Thoracic aorta (tissue), 2 donors: ENCODE data around the gene ELOVL6. TPM values are rescaled to one million over a fixed set of nuclear protein-coding genes. Genes with fewer than 3 reads are reported as not detected.

Experiments
- ATAC-seq: fragments of 150-250 bp; one replicate; pipeline ENCODE4 v1.8.0; 2017; ENCODE audit warnings: low read depth; ENCODE audit not compliant: insufficient number of reproducible peaks, low FRiP score
- DNase-seq: peaks from one replicate; pipeline ENCODE4 v3.0.0-alpha.2; 2020; ENCODE audit warnings: low spot score
- H3K27ac ChIP-seq, 2 donors: fragments of 200-600 bp; sonication (generic); 1 replicate in 1 of 2; 2 replicates in 1 of 2; pipeline ENCODE4 v1.5.1; 2016; ENCODE audit warnings: mild to moderate bottlenecking in 2 of 2, moderate library complexity in 2 of 2
- H3K27me3 ChIP-seq: fragments of 200-600 bp; sonication (generic); replicated peaks from 2 replicates; pipeline ENCODE4 v1.6.0; 2016; ENCODE audit warnings: mild to moderate bottlenecking; ENCODE audit not compliant: insufficient read depth
- H3K36me3 ChIP-seq: fragments of 200-600 bp; sonication (generic); one replicate; pipeline ENCODE4 v1.5.1; 2016
- H3K4me1 ChIP-seq, 2 donors: fragments of 200-600 bp; sonication (generic); 1 replicate in 1 of 2; 2 replicates in 1 of 2; pipeline versions ENCODE4 v1.5.1 to v1.6.0; 2016; ENCODE audit warnings: low read depth in 2 of 2, mild to moderate bottlenecking in 1 of 2; ENCODE audit not compliant: control insufficient read depth in 1 of 2
- H3K4me3 ChIP-seq: fragments of 200-600 bp; sonication (generic); 2 replicates; pipeline ENCODE4 v1.5.1; 2016; ENCODE audit warnings: mild to moderate bottlenecking
- H3K9me3 ChIP-seq: fragments of 200-600 bp; sonication (generic); 2 replicates; pipeline ENCODE4 v1.5.1; 2016
- CTCF ChIP-seq: fragments of 200-600 bp; sonication (generic); IDR thresholded peaks from one replicate; pipeline ENCODE4 v1.5.1; 2019; ENCODE audit warnings: antibody characterized with exemption
- total RNA-seq, 2 donors: library from RNA; depleted of rRNA; stranded (reverse); fragments of >200 nt; gene quantifications; one replicate each; pipeline versions ENCODE4 v1.1.0 to v1.2.3, GENCODE V29; 2016

ELOVL6 gene
- total RNA-seq, 2 donors from 2014 or later, result 1.5 to 2.7 TPM

GRCh38 chr4:110064295-110064694, 134.1 kb downstream of the ELOVL6 start:
- TF ChIP-seq CTCF, result no peak
- DNase-seq (no peak), ATAC-seq (no peak)
- Histone ChIP-seq H3K27me3 (no peaks in the 10 kb centered on the region), H3K9me3 (no peaks in the 10 kb centered on the region), H3K4me3 (no peak overlapping the region), H3K4me1 (no peaks in the 10 kb centered on the region), H3K36me3 (no peaks in the 10 kb centered on the region), H3K27ac (no peak overlapping the region)

- H3K27me3 ChIP-seq, result no peaks in the 10 kb centered on the region
- ATAC-seq (no peak), DNase-seq (no peak)
- no peaks in the 10 kb centered on the region for H3K36me3 ChIP-seq
- no peak overlapping the region for H3K27ac ChIP-seq
- H3K4me3 ChIP-seq, result no peak overlapping the region
- no peak for TF ChIP-seq CTCF
- H3K9me3 ChIP-seq, result no peaks in the 10 kb centered on the region
- no peaks in the 10 kb centered on the region for H3K4me1 ChIP-seq
These were observed 136.2 kb downstream of the ELOVL6 start for GRCh38 chr4:110062166-110062565.

- H3K9me3 ChIP-seq, result no peaks in the 10 kb centered on the region
- H3K36me3 ChIP-seq, result no peaks in the 10 kb centered on the region
- no peaks in the 10 kb centered on the region for H3K27me3 ChIP-seq
- no peak overlapping the region for H3K4me3 ChIP-seq
- no peaks in the 10 kb centered on the region for H3K4me1 ChIP-seq
- H3K27ac ChIP-seq, result no peak overlapping the region
- TF ChIP-seq CTCF, result no peak
- DNase-seq (no peak), ATAC-seq (no peak)
These were observed 137.3 kb downstream of the ELOVL6 start for GRCh38 chr4:110061076-110061475.

- Histone ChIP-seq H3K9me3 (no peaks in the 10 kb centered on the region), H3K4me3 (no peak overlapping the region), H3K4me1 (no peaks in the 10 kb centered on the region), H3K27me3 (no peaks in the 10 kb centered on the region), H3K27ac (no peak overlapping the region), H3K36me3 (no peaks in the 10 kb centered on the region)
- DNase-seq (no peak), ATAC-seq (no peak)
- TF ChIP-seq CTCF, result no peak
These were observed 138.7 kb downstream of the ELOVL6 start for GRCh38 chr4:110059556-110060191.

- Histone ChIP-seq H3K27ac (no peak overlapping the region), H3K27me3 (no peaks in the 10 kb centered on the region), H3K4me1 (no peaks in the 10 kb centered on the region), H3K4me3 (no peak overlapping the region), H3K9me3 (no peaks in the 10 kb centered on the region), H3K36me3 (no peaks in the 10 kb centered on the region)
- ATAC-seq (no peak), DNase-seq (no peak)
- TF ChIP-seq CTCF, result no peak
These were observed 139.7 kb downstream of the ELOVL6 start for GRCh38 chr4:110058677-110059076.
